T-helper 17 cell (primary cell): ENCODE data around the gene DNAJB14. TPM values are rescaled to one million over a fixed set of nuclear protein-coding genes. Genes with fewer than 3 reads are reported as not detected.
A peak's percentile ranks its signal among the peaks of the same experiment; 100 is the strongest.

ENCODE experiments used
- ATAC-seq: fragments of 150-1000 bp; cut with Tn5 transposase; 2 replicates; pipeline ENCODE4 v1.10.0; 2021; ENCODE audit warnings: mild to moderate bottlenecking, moderate library complexity
- DNase-seq, 3 donors: peaks; one replicate each; pipeline versions ENCODE4 v3.0.0 to v3.0.0-alpha.2; 2020 to 2021
- H3K9me3 ChIP-seq: one replicate; pipeline ENCODE4 v1.7.0; 2013; ENCODE audit warnings: low read length, mild to moderate bottlenecking; ENCODE audit not compliant: control insufficient read depth, poor library complexity, severe bottlenecking
- H3K27ac Mint-ChIP-seq: one replicate; pipeline ENCODE4 v1.8.0; 2022; ENCODE audit warnings: mild to moderate bottlenecking, moderate library complexity, mixed read lengths
- H3K27me3 Mint-ChIP-seq: one replicate; pipeline ENCODE4 v1.8.0; 2022; ENCODE audit warnings: mixed read lengths
- H3K36me3 Mint-ChIP-seq: one replicate; pipeline ENCODE4 v1.8.0; 2022; ENCODE audit warnings: low read depth, mixed read lengths
- H3K4me1 Mint-ChIP-seq: one replicate; pipeline ENCODE4 v1.8.0; 2022; ENCODE audit warnings: mild to moderate bottlenecking, mixed read lengths
- H3K4me3 Mint-ChIP-seq: one replicate; pipeline ENCODE4 v1.8.0; 2022; ENCODE audit warnings: mild to moderate bottlenecking, moderate library complexity, mixed read lengths
- total RNA-seq, 4 donors: library from RNA in 2 of 4; stranded (reverse) in 2 of 4; gene quantifications; one replicate each; pipeline ENCODE4 v1.2.3 and lab custom pipeline; 2022 to 2026

DNAJB14 gene
- total RNA-seq, 2 donors from 2014 or later, result 52.1 to 58.7 TPM

- Mint-ChIP-seq H3K27me3 (no peaks in the 10 kb centered on the region), H3K27ac (peak overlapping the region; percentile 84), H3K36me3 (peaks cover 11% of the 10 kb centered on the region), H3K4me1 (peaks cover 50% of the 10 kb centered on the region), H3K4me3 (peak overlapping the region; percentile 49)
- DNase-seq, result no peak
- H3K9me3 ChIP-seq, result no peaks in the 10 kb centered on the region
- no peak for ATAC-seq
Measured at GRCh38 chr4:99852199-99852749, 94.1 kb downstream of the DNAJB14 start.

- Mint-ChIP-seq H3K27me3 (no peaks in the 10 kb centered on the region), H3K4me1 (peaks cover 43% of the 10 kb centered on the region), H3K27ac (peak overlapping the region; percentile 94), H3K36me3 (peaks cover 2% of the 10 kb centered on the region), H3K4me3 (peak overlapping the region; percentile 76)
- ATAC-seq (peak; percentile 40), DNase-seq (no peak)
- no peaks in the 10 kb centered on the region for H3K9me3 ChIP-seq
Measured at GRCh38 chr4:99848591-99849001, 97.8 kb downstream of the DNAJB14 start.

- H3K9me3 ChIP-seq, result no peaks in the 10 kb centered on the region
- Mint-ChIP-seq H3K27ac (peak overlapping the region; percentile 94), H3K36me3 (peaks cover 4% of the 10 kb centered on the region), H3K4me1 (peaks cover 45% of the 10 kb centered on the region), H3K27me3 (no peaks in the 10 kb centered on the region), H3K4me3 (peak overlapping the region; percentile 76)
- ATAC-seq, result peak; percentile 61
- DNase-seq, result no peak
Measured at GRCh38 chr4:99847362-99847976, 98.9 kb downstream of the DNAJB14 start.

GRCh38 chr4:99846891-99847290 lies 99.5 kb downstream of the DNAJB14 start:
- Mint-ChIP-seq H3K4me1 (peaks cover 43% of the 10 kb centered on the region), H3K27ac (peak overlapping the region; percentile 94), H3K27me3 (no peaks in the 10 kb centered on the region), H3K36me3 (peaks cover 7% of the 10 kb centered on the region), H3K4me3 (no peak overlapping the region)
- no peaks in the 10 kb centered on the region for H3K9me3 ChIP-seq
- ATAC-seq (no peak), DNase-seq (no peak)

Other genes starting within 250 kb of the DNAJB14 start
- 10 to 100 TPM; 24.5 to 50.4 TPM for gene DAPP1, start 129.8 kb downstream of the DNAJB14 start, total RNA-seq
- gene LAMTOR3, start 52.2 kb downstream of the DNAJB14 start, total RNA-seq, result 10 to 100 TPM; 17.9 to 22.4 TPM
- 100 to 1,000 TPM; 105 to 107 TPM for gene H2AZ1, start 3.7 kb upstream of the DNAJB14 start, total RNA-seq
- gene DDIT4L, start 243.8 kb upstream of the DNAJB14 start, total RNA-seq, result not detected